SKM-1 treated with dmso at 0.1 percent for 144 hours (cell line): Measurements from ENCODE around the gene SLC1A2.

Source experiments
- DNase-seq: peaks from one replicate; lab custom pipeline; 2025; ENCODE audit not compliant: unreplicated experiment; lab: John Stamatoyannopoulos, UW

The SLC1A2 gene

GRCh38 chr11:35377262-35377661 lies 42.1 kb downstream of the SLC1A2 start:
- no peak for DNase-seq

- no peak for DNase-seq
Observed at GRCh38 chr11:35376613-35377012, 42.7 kb downstream of the SLC1A2 start.

GRCh38 chr11:35376118-35376510 lies 43.2 kb downstream of the SLC1A2 start:
- no peak for DNase-seq

GRCh38 chr11:35375332-35376117 lies 43.8 kb downstream of the SLC1A2 start:
- DNase-seq, result no peak

GRCh38 chr11:35373284-35373933 lies 45.9 kb downstream of the SLC1A2 start:
- no peak for DNase-seq

- no peak for DNase-seq
Observed at GRCh38 chr11:35372565-35373283, 46.6 kb downstream of the SLC1A2 start.

- no peak for DNase-seq
Observed at GRCh38 chr11:35367491-35367890, 51.9 kb downstream of the SLC1A2 start.

GRCh38 chr11:35366798-35367197 lies 52.6 kb downstream of the SLC1A2 start:
- no peak for DNase-seq

- no peak for DNase-seq
Observed at GRCh38 chr11:35365961-35366360, 53.4 kb downstream of the SLC1A2 start.

GRCh38 chr11:35365395-35365794 lies 54.0 kb downstream of the SLC1A2 start:
- no peak for DNase-seq

GRCh38 chr11:35363854-35364780 lies 55.2 kb downstream of the SLC1A2 start:
- no peak for DNase-seq

- DNase-seq, result no peak
Observed at GRCh38 chr11:35363246-35363801, 56.0 kb downstream of the SLC1A2 start.

- DNase-seq, result no peak
Observed at GRCh38 chr11:35362521-35362980, 56.8 kb downstream of the SLC1A2 start.

- DNase-seq, result no peak
Observed at GRCh38 chr11:35360055-35360530, 59.3 kb downstream of the SLC1A2 start.

GRCh38 chr11:35359321-35360054 lies 59.9 kb downstream of the SLC1A2 start:
- no peak for DNase-seq

GRCh38 chr11:35358391-35358790 lies 61.0 kb downstream of the SLC1A2 start:
- no peak for DNase-seq

GRCh38 chr11:35357923-35358322 lies 61.4 kb downstream of the SLC1A2 start:
- no peak for DNase-seq

GRCh38 chr11:35355102-35355749 lies 64.1 kb downstream of the SLC1A2 start:
- no peak for DNase-seq

GRCh38 chr11:35354644-35355043 lies 64.7 kb downstream of the SLC1A2 start:
- DNase-seq, result no peak
